Spinal cord (tissue), 10 donors: ENCODE results near the gene PNLIPRP3. TPM values are rescaled to one million over a fixed set of nuclear protein-coding genes. Genes with fewer than 3 reads are reported as not detected.
A peak's percentile ranks its signal among the peaks of the same experiment; 100 is the strongest.

Source experiments
- DNase-seq, 6 donors: peaks; one replicate each; pipeline versions ENCODE4 v3.0.0 to v3.0.0-alpha.2; 2013 to 2015; ENCODE audit warnings: low spot score in 6 of 6, low read depth in 4 of 6
- H3K27ac ChIP-seq: one replicate; pipeline ENCODE4 v1.5.1; 2013; ENCODE audit warnings: low read depth, low read length, control low read depth
- H3K27me3 ChIP-seq: one replicate; pipeline ENCODE4 v1.6.1; 2013; ENCODE audit warnings: low read length; ENCODE audit not compliant: control insufficient read depth, insufficient read depth
- H3K36me3 ChIP-seq: one replicate; pipeline ENCODE4 v1.6.1; 2013; ENCODE audit warnings: low read length; ENCODE audit not compliant: control insufficient read depth, insufficient read depth
- H3K4me1 ChIP-seq: one replicate; pipeline ENCODE4 v1.6.1; 2013; ENCODE audit warnings: low read length; ENCODE audit not compliant: control insufficient read depth, insufficient read depth
- H3K4me3 ChIP-seq: one replicate; pipeline ENCODE4 v1.5.1; 2013; ENCODE audit warnings: low read depth, low read length, control low read depth
- H3K9me3 ChIP-seq: one replicate; pipeline ENCODE4 v1.6.1; 2013; ENCODE audit warnings: low read length; ENCODE audit not compliant: control insufficient read depth, insufficient read depth
- WGBS: methylation state at CpG from one replicate; pipeline ENCODE4 v1.1.5; 2013; ENCODE audit warnings: missing lambda C conversion rate; ENCODE audit not compliant: insufficient coverage; 5-methylcytosine and 5-hydroxymethylcytosine counted together
- polyA plus RNA-seq, 2 donors: library from polyadenylated mRNA; unstranded; fragments of 120-200 nt; gene quantifications; one replicate each; pipeline ENCODE4 v1.2.1, GENCODE V29; 2013; ENCODE audit not compliant: insufficient read length in 2 of 2
- total RNA-seq, 2 donors: library from RNA; depleted of rRNA in 1 of 2; stranded (reverse); fragments of 120-200 nt in 1 of 2; fragments of >200 nt in 1 of 2; gene quantifications; one replicate each; pipeline versions ENCODE4 v1.2.3 to v1.2.4, GENCODE V29; 2013 to 2014
- donor health status: healthy.

PNLIPRP3 gene
- total and polyA plus RNA-seq, 4 donors, result not detected

GRCh38 chr10:116440330-116441030 lies 12.8 kb downstream of the PNLIPRP3 start:
- Histone ChIP-seq H3K4me3 (no peak overlapping the region), H3K27me3 (no peaks in the 10 kb centered on the region), H3K9me3 (no peaks in the 10 kb centered on the region), H3K36me3 (no peaks in the 10 kb centered on the region), H3K27ac (no peak overlapping the region), H3K4me1 (no peaks in the 10 kb centered on the region)
- WGBS, result no CpG with 5 or more reads among the region's 5 CpGs
- DNase-seq, result no peak

GRCh38 chr10:116444527-116445142 lies 17.0 kb downstream of the PNLIPRP3 start:
- H3K9me3 ChIP-seq, result no peaks in the 10 kb centered on the region
- H3K36me3 ChIP-seq, result no peaks in the 10 kb centered on the region
- H3K4me1 ChIP-seq, result no peaks in the 10 kb centered on the region
- no peak overlapping the region for H3K4me3 ChIP-seq
- no peak overlapping the region for H3K27ac ChIP-seq
- DNase-seq, result peak in 4 of 6 donors; percentile 5 to 70 (median 24)
- WGBS, result no CpG with 5 or more reads among the region's 4 CpGs
- H3K27me3 ChIP-seq, result no peaks in the 10 kb centered on the region

- H3K9me3 ChIP-seq, result no peaks in the 10 kb centered on the region
- H3K27ac ChIP-seq, result no peak overlapping the region
- no CpG with 5 or more reads among the region's 2 CpGs for WGBS
These were observed 23.2 kb downstream of the PNLIPRP3 start for GRCh38 chr10:116450861-116451260.

GRCh38 chr10:116451711-116452337 lies 24.2 kb downstream of the PNLIPRP3 start:
- no peaks in the 10 kb centered on the region for H3K27me3 ChIP-seq
- H3K4me3 ChIP-seq, result no peak overlapping the region
- no peak overlapping the region for H3K27ac ChIP-seq
- no peaks in the 10 kb centered on the region for H3K36me3 ChIP-seq
- H3K9me3 ChIP-seq, result no peaks in the 10 kb centered on the region
- no peaks in the 10 kb centered on the region for H3K4me1 ChIP-seq
- 0% methylated on average over 1 of the region's 1 CpG for WGBS
- no peak for DNase-seq

More at GRCh38 chr10:116450861-116451260, 23.2 kb downstream of the PNLIPRP3 start:
- H3K27me3 ChIP-seq, result no peaks in the 10 kb centered on the region
- no peak overlapping the region for H3K4me3 ChIP-seq
- H3K36me3 ChIP-seq, result no peaks in the 10 kb centered on the region
- no peaks in the 10 kb centered on the region for H3K4me1 ChIP-seq
- no peak for DNase-seq

GRCh38 chr10:116452338-116452720 lies 24.7 kb downstream of the PNLIPRP3 start:
- no peak overlapping the region for H3K27ac ChIP-seq
- H3K4me3 ChIP-seq, result no peak overlapping the region
- no peaks in the 10 kb centered on the region for H3K9me3 ChIP-seq
- DNase-seq, result no peak
- no peaks in the 10 kb centered on the region for H3K27me3 ChIP-seq
- H3K4me1 ChIP-seq, result no peaks in the 10 kb centered on the region
- H3K36me3 ChIP-seq, result no peaks in the 10 kb centered on the region

GRCh38 chr10:116457488-116457887 lies 29.8 kb downstream of the PNLIPRP3 start:
- no peak for DNase-seq
- no peaks in the 10 kb centered on the region for H3K9me3 ChIP-seq

GRCh38 chr10:116460219-116460618 lies 32.6 kb downstream of the PNLIPRP3 start:
- Histone ChIP-seq H3K4me1 (no peaks in the 10 kb centered on the region), H3K4me3 (no peak overlapping the region), H3K27me3 (no peaks in the 10 kb centered on the region), H3K36me3 (no peaks in the 10 kb centered on the region), H3K27ac (no peak overlapping the region), H3K9me3 (no peaks in the 10 kb centered on the region)
- DNase-seq, result no peak
- WGBS, result 100% methylated on average over 2 of the region's 3 CpGs

More at GRCh38 chr10:116457488-116457887, 29.8 kb downstream of the PNLIPRP3 start:
- Histone ChIP-seq H3K27me3 (no peaks in the 10 kb centered on the region), H3K4me1 (no peaks in the 10 kb centered on the region), H3K36me3 (no peaks in the 10 kb centered on the region), H3K4me3 (no peak overlapping the region), H3K27ac (no peak overlapping the region)

GRCh38 chr10:116461680-116462079 lies 34.0 kb downstream of the PNLIPRP3 start:
- Histone ChIP-seq H3K36me3 (no peaks in the 10 kb centered on the region), H3K4me3 (no peak overlapping the region), H3K27me3 (no peaks in the 10 kb centered on the region), H3K27ac (no peak overlapping the region), H3K9me3 (no peaks in the 10 kb centered on the region), H3K4me1 (no peaks in the 10 kb centered on the region)
- DNase-seq, result no peak
- 47% methylated on average over 1 of the region's 1 CpG for WGBS

GRCh38 chr10:116464257-116464656 lies 36.6 kb downstream of the PNLIPRP3 start:
- H3K27ac ChIP-seq, result no peak overlapping the region
- H3K4me1 ChIP-seq, result no peaks in the 10 kb centered on the region
- H3K36me3 ChIP-seq, result no peaks in the 10 kb centered on the region
- no peaks in the 10 kb centered on the region for H3K9me3 ChIP-seq
- DNase-seq, result no peak
- no peak overlapping the region for H3K4me3 ChIP-seq
- 79% methylated on average over 2 of the region's 2 CpGs for WGBS
- H3K27me3 ChIP-seq, result no peaks in the 10 kb centered on the region

GRCh38 chr10:116465546-116465945 lies 37.9 kb downstream of the PNLIPRP3 start:
- Histone ChIP-seq H3K27me3 (no peaks in the 10 kb centered on the region), H3K36me3 (no peaks in the 10 kb centered on the region), H3K9me3 (no peaks in the 10 kb centered on the region), H3K27ac (no peak overlapping the region), H3K4me3 (no peak overlapping the region), H3K4me1 (no peaks in the 10 kb centered on the region)
- 88% methylated on average over 3 of the region's 3 CpGs for WGBS
- no peak for DNase-seq
